ENCODE measurements around the gene ARVCF. TPM values are rescaled to one million over a fixed set of nuclear protein-coding genes. Genes with fewer than 3 reads are reported as not detected.
A peak's percentile ranks its signal among the peaks of the same experiment; 100 is the strongest.

Gene ARVCF
- polyA plus RNA-seq, 1 donor from 2014 or later, result 112 TPM

- Histone ChIP-seq H3K27ac (ENCODE audit: low read length) (no peak overlapping the region), H2AFZ (ENCODE audit: low read depth, low read length) (no peak overlapping the region)
- no peak for TF ChIP-seq REST (IDR thresholded peaks at IDR 0.05; ENCODE audit: borderline replicate concordance)
- TF ChIP-seq SMC3 (conservative IDR thresholded peaks at IDR 0.05; ENCODE audit: poor library complexity), result no peak
- TF ChIP-seq MXI1 (conservative IDR thresholded peaks at IDR 0.05; ENCODE audit: poor library complexity, severe bottlenecking), result no peak
- TF ChIP-seq EP300 (conservative IDR thresholded peaks at IDR 0.05; ENCODE audit: poor library complexity, severe bottlenecking), result no peak
- no peak for TF ChIP-seq CTCF (IDR thresholded peaks at IDR 0.05; ENCODE audit: poor library complexity, severe bottlenecking)
- no peak for TF ChIP-seq EZH2 (IDR thresholded peaks at IDR 0.05; ENCODE audit: borderline replicate concordance, insufficient read depth, low read length, poor library complexity, severe bottlenecking)
- TF ChIP-seq RAD21 (conservative IDR thresholded peaks at IDR 0.05), result no peak
- TF ChIP-seq POLR2AphosphoS5 (IDR thresholded peaks at IDR 0.05), result no peak
- no peak for TF ChIP-seq TAF1 (IDR thresholded peaks at IDR 0.05; ENCODE audit: low read depth)
Measured at GRCh38 chr22:19942157-19943081, 74.2 kb downstream of the ARVCF start.

GRCh38 chr22:19941365-19942082, 75.1 kb downstream of the ARVCF start, which contains the start of the genes COMT and TXNRD2:
TSS of gene COMT (plus strand) at chr22:19941772. CDS start at chr22:19962527, 20,755 bp downstream.
TSS of gene TXNRD2 (minus strand) at chr22:19941818. CDS start at chr22:19941803, 15 bp downstream.
- Histone ChIP-seq H3K4me3 (ENCODE audit: low read length) (peak within 1 kb of the TSS; percentile 59), H3K27ac (ENCODE audit: low read length) (no peak within 1 kb of the TSS), H2AFZ (ENCODE audit: low read depth, low read length) (no peak within 1 kb of the TSS), H3K36me3 (ENCODE audit: insufficient read depth, low read length) (no peaks in the 10 kb centered on the region), H3K4me2 (ENCODE audit: low read length) (no peak within 1 kb of the TSS), H3K27me3 (ENCODE audit: insufficient read depth, low read depth, low read length) (no peaks in the 10 kb centered on the region), H3F3A (ENCODE audit: insufficient read depth, low read length, poor library complexity, severe bottlenecking) (no peaks in the 10 kb centered on the region), H3K9me3 (ENCODE audit: low read length) (no peaks in the 10 kb centered on the region), H3K9ac (ENCODE audit: low read length) (peak within 1 kb of the TSS; percentile 53), H4K20me1 (ENCODE audit: insufficient read depth) (no peaks in the 10 kb centered on the region), H3K9me2 (ENCODE audit: insufficient read depth, low read length) (no peaks in the 10 kb centered on the region), H3K79me2 (replicated peaks; ENCODE audit: insufficient read depth, low read length) (no peaks in the 10 kb centered on the region)
- TF ChIP-seq RAD21 (conservative IDR thresholded peaks at IDR 0.05) (no peak), SMC3 (conservative IDR thresholded peaks at IDR 0.05; ENCODE audit: poor library complexity) (no peak), MXI1 (conservative IDR thresholded peaks at IDR 0.05; ENCODE audit: poor library complexity, severe bottlenecking) (no peak), CTCF (IDR thresholded peaks at IDR 0.05; ENCODE audit: poor library complexity, severe bottlenecking) (no peak), REST (IDR thresholded peaks at IDR 0.05; ENCODE audit: borderline replicate concordance) (no peak), POLR2AphosphoS5 (IDR thresholded peaks at IDR 0.05) (no peak), EP300 (conservative IDR thresholded peaks at IDR 0.05; ENCODE audit: poor library complexity, severe bottlenecking) (no peak), EZH2 (IDR thresholded peaks at IDR 0.05; ENCODE audit: borderline replicate concordance, insufficient read depth, low read length, poor library complexity, severe bottlenecking) (no peak), TAF1 (IDR thresholded peaks at IDR 0.05; ENCODE audit: low read depth) (no peak)

More at GRCh38 chr22:19942157-19943081, 74.2 kb downstream of the ARVCF start:
- H3K4me3 ChIP-seq (ENCODE audit: low read length), result peak overlapping the region; percentile 59
- no peaks in the 10 kb centered on the region for H3K36me3 ChIP-seq (ENCODE audit: insufficient read depth, low read length)
- no peaks in the 10 kb centered on the region for H3K9me2 ChIP-seq (ENCODE audit: insufficient read depth, low read length)
- H4K20me1 ChIP-seq (ENCODE audit: insufficient read depth), result no peaks in the 10 kb centered on the region
- H3F3A ChIP-seq (ENCODE audit: insufficient read depth, low read length, poor library complexity, severe bottlenecking), result no peaks in the 10 kb centered on the region
- H3K27me3 ChIP-seq (ENCODE audit: insufficient read depth, low read depth, low read length), result no peaks in the 10 kb centered on the region
- H3K9ac ChIP-seq (ENCODE audit: low read length), result peak overlapping the region; percentile 53
- no peaks in the 10 kb centered on the region for H3K9me3 ChIP-seq (ENCODE audit: low read length)
- H3K79me2 ChIP-seq (replicated peaks; ENCODE audit: insufficient read depth, low read length), result no peaks in the 10 kb centered on the region
- H3K4me2 ChIP-seq (ENCODE audit: low read length), result no peak overlapping the region

Data from neural cell (in vitro differentiated cells).